Measurements from ENCODE around the gene PROB1. TPM values are rescaled to one million over a fixed set of nuclear protein-coding genes. Genes with fewer than 3 reads are reported as not detected.
"Not testable (repeated sequence)": the region's sequence is repeated elsewhere in the genome, so short reads cannot be mapped to it uniquely, and the experiment has no call there.

The PROB1 gene
- total RNA-seq, 1 experiment from 2014 or later, result 2.2 TPM

DNA sequence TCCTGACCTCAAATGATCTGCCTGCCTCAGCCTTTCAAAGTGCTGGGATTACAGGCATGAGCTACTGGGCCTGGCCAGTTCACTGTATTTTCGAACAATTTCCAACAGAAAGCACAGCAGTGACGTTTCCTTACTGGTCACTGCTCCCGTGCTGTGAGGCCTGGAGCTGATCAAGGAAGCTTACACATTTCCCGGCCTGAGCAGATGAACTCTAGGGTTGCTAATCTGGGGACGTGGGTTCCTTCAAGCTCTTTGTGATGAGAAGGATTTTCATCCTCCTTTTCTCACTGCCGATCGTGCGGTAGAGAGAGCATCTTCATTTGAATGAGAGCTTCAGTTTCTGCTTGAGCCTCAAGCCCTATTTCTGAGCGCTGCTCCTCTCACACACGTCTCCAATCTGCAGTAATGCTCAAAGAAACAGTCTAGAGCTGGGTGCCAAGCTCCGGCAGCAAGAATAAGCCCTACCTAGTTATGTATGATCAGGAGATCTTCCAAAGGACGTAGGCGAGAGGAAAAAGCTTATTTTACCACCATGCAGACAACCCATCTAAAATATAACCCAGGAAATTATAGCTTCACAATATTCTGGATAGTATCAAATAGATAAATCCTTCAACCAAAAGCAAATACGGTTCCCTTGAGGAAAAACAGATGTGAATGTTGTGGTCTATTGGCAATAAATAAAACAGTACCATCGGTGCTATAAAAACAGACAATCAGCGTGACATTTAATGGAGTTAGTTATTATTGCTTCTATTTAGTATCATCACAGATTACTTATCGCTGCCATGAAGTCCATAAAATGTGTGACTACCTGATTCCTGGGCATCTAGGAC lies 16.3 kb upstream of the PROB1 start:
- ATAC-seq (no peak), DNase-seq (no peak)
- H3F3A ChIP-seq (ENCODE audit: low read length, unreplicated experiment), result no peaks in the 10 kb centered on the region
- intact Hi-C loops (cut with micrococcal nuclease), result no loop called here
- H3K27ac ChIP-seq (ENCODE audit: low read length), result no peak overlapping the region
- ChIA-PET POLR2A (ENCODE audit: unreplicated experiment) (interaction anchor here (0.5 kb wide), 1 partner anchor 28 kb away, joined by 3 read pairs; the partner anchor contains the start of gene DNAJC18), CTCF (no interaction called here)
- H3K27me3 ChIP-seq (ENCODE audit: low read length), result no peaks in the 10 kb centered on the region
- H3K4me2 ChIP-seq (ENCODE audit: low read length), result no peak overlapping the region
- H4K20me1 ChIP-seq (ENCODE audit: low read length), result no peaks in the 10 kb centered on the region
- BruUV-seq (replicated peaks), result no TSS peak
- no peaks in the 10 kb centered on the region for H3K9me3 ChIP-seq (ENCODE audit: low read length)
- H2AFZ ChIP-seq (ENCODE audit: low read length), result no peak overlapping the region
- H3K79me2 ChIP-seq (ENCODE audit: low read length), result no peaks in the 10 kb centered on the region
- TF ChIP-seq EZH2phosphoT487 (IDR thresholded peaks at IDR 0.05; ENCODE audit: borderline replicate concordance, low read length), result no peak
- TF ChIP-seq EZH2 (IDR thresholded peaks at IDR 0.05; ENCODE audit: low read length, unreplicated experiment), result no peak
- TF ChIP-seq, protein P1, sequence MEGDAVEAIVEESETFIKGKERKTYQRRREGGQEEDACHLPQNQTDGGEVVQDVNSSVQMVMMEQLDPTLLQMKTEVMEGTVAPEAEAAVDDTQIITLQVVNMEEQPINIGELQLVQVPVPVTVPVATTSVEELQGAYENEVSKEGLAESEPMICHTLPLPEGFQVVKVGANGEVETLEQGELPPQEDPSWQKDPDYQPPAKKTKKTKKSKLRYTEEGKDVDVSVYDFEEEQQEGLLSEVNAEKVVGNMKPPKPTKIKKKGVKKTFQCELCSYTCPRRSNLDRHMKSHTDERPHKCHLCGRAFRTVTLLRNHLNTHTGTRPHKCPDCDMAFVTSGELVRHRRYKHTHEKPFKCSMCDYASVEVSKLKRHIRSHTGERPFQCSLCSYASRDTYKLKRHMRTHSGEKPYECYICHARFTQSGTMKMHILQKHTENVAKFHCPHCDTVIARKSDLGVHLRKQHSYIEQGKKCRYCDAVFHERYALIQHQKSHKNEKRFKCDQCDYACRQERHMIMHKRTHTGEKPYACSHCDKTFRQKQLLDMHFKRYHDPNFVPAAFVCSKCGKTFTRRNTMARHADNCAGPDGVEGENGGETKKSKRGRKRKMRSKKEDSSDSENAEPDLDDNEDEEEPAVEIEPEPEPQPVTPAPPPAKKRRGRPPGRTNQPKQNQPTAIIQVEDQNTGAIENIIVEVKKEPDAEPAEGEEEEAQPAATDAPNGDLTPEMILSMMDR (conservative IDR thresholded peaks at IDR 0.05; ENCODE audit: low read depth, low read length), result no peak
- H3K9me2 ChIP-seq (replicated peaks; ENCODE audit: low read length), result no peaks in the 10 kb centered on the region
- no peaks in the 10 kb centered on the region for H3K4me1 ChIP-seq (ENCODE audit: insufficient read depth, low read length)
- no peaks in the 10 kb centered on the region for H3K36me3 ChIP-seq (ENCODE audit: low read depth, low read length)
- no peak overlapping the region for H3K9ac ChIP-seq (ENCODE audit: low read length)
- no peak overlapping the region for H3K4me3 ChIP-seq (ENCODE audit: low read length)

DNA sequence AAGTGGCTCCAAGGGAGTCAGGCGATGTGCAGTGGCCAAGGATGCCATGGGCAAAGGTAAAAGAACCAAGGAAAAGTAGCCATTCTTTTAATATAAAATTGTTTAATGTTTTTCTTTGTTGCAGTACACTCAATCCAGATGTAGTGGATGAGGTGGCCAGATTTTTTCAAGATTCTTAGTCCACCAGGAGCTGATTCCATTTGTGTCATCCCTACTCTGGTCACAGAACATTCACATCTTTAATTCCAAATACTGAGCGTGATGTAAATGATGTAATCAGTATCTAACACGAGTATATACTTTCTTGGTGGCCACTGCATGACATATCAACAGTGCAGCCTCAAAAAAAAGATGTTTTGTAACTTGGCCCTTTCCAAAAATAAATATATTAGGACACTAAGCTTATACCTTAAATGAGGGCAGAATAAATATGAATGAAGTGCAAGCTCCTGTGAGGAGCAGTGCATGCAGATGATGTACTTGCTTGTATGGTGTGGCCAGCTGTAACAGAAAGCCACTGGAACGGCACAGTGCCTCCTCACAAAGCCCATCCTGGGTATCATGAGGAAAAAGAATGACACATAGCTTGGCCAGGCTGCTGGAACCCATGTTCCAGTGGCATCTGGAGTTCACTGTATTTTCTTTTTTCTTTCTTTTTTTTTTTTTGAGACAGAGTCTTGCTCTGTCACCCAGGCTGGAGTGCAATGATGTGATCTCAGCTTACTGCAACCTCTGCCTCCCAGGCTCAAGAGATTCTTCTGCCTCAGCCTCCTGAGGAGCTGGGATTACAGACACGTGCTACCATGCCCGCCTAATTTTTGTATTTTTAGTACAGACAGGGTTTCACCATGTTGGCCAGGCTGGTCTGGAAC lies 15.5 kb upstream of the PROB1 start:
- Histone ChIP-seq H3K4me1 (ENCODE audit: insufficient read depth, low read length) (no peaks in the 10 kb centered on the region), H2AFZ (ENCODE audit: low read length) (no peak overlapping the region), H3K27ac (ENCODE audit: low read length) (no peak overlapping the region), H4K20me1 (ENCODE audit: low read length) (no peaks in the 10 kb centered on the region), H3K9ac (ENCODE audit: low read length) (no peak overlapping the region), H3K9me3 (ENCODE audit: low read length) (no peaks in the 10 kb centered on the region), H3K27me3 (ENCODE audit: low read length) (no peaks in the 10 kb centered on the region), H3K79me2 (ENCODE audit: low read length) (no peaks in the 10 kb centered on the region), H3K9me2 (replicated peaks; ENCODE audit: low read length) (no peaks in the 10 kb centered on the region), H3K4me3 (ENCODE audit: low read length) (no peak overlapping the region), H3F3A (ENCODE audit: low read length, unreplicated experiment) (no peaks in the 10 kb centered on the region), H3K4me2 (ENCODE audit: low read length) (no peak overlapping the region), H3K36me3 (ENCODE audit: low read depth, low read length) (no peaks in the 10 kb centered on the region)
- ChIA-PET POLR2A (ENCODE audit: unreplicated experiment) (interaction anchor here (0.5 kb wide), 1 partner anchor 142 kb away, joined by 4 read pairs; no protein-coding TSS in a partner anchor), CTCF (interaction anchor here (0.6 kb wide), 1 partner anchor 1780 kb away, joined by 3 read pairs; no protein-coding TSS in a partner anchor)
- DNase-seq, result no peak
- no peak for ATAC-seq
- intact Hi-C loops (cut with micrococcal nuclease), result no loop called here
- BruUV-seq (replicated peaks), result no TSS peak
- no peak for TF ChIP-seq EZH2phosphoT487 (IDR thresholded peaks at IDR 0.05; ENCODE audit: borderline replicate concordance, low read length)
- no peak for TF ChIP-seq EZH2 (IDR thresholded peaks at IDR 0.05; ENCODE audit: low read length, unreplicated experiment)
- TF ChIP-seq, protein P1 (conservative IDR thresholded peaks at IDR 0.05; ENCODE audit: low read depth, low read length), result no peak

DNA sequence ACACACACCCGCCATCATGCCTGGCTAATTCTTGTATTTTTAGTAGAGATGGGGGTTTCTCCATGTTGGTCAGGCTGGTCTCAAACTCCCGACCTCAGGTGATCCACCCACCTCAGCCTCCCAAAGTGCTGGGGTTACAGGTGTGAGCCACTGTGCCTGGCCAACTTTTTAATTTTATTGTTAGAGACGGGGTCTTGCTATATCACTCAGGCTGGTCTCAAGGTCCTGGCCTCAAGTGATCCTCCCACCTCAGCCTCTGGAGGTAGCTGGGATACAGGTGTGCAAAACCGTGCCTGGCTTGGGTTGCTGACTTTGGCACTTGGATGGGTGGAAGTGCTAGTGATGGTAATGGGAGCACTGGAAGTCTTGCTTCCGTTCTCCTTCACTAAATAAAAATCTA lies 14.2 kb upstream of the PROB1 start:
- H3K4me2 ChIP-seq (ENCODE audit: low read length); H3K9me2 ChIP-seq (replicated peaks; ENCODE audit: low read length); H2AFZ ChIP-seq (ENCODE audit: low read length); intact Hi-C loops (cut with micrococcal nuclease); H3K27ac ChIP-seq (ENCODE audit: low read length); H3K9ac ChIP-seq (ENCODE audit: low read length); H3F3A ChIP-seq (ENCODE audit: low read length, unreplicated experiment); H4K20me1 ChIP-seq (ENCODE audit: low read length); POLR2A ChIA-PET (ENCODE audit: unreplicated experiment); H3K79me2 ChIP-seq (ENCODE audit: low read length); H3K27me3 ChIP-seq (ENCODE audit: low read length); H3K4me3 ChIP-seq (ENCODE audit: low read length); DNase-seq; CTCF ChIA-PET; ATAC-seq; H3K9me3 ChIP-seq (ENCODE audit: low read length); H3K4me1 ChIP-seq (ENCODE audit: insufficient read depth, low read length); H3K36me3 ChIP-seq (ENCODE audit: low read depth, low read length); BruUV-seq (replicated peaks): not testable (repeated sequence)
